Adrenal gland (tissue), 5 donors: ENCODE results near the gene APBB2.

Experiments used
- CTCF ChIP-seq, 6 experiments: fragments of 450-650 bp in 4 of 6; fragments of 200-600 bp in 2 of 6; sonication (generic) in 1 of 6; IDR thresholded peaks; 1 replicate in 5 of 6; 2 replicates in 1 of 6; pipeline versions ENCODE4 v1.5.1 to v1.8.0; 2016 to 2021; ENCODE audit warnings: antibody characterized with exemption in 6 of 6, mild to moderate bottlenecking in 2 of 6, moderate library complexity in 1 of 6
- POLR2A ChIP-seq, 2 donors: fragments of 450-650 bp; IDR thresholded peaks; one replicate each; pipeline ENCODE4 v1.6.1; 2017; ENCODE audit warnings: antibody characterized with exemption in 2 of 2, mild to moderate bottlenecking in 2 of 2, moderate library complexity in 1 of 2
- donor health status: DM: no; HTN: no; CAD: no.

GRCh38 chr4:41002309-41002708 is 212.0 kb downstream of the APBB2 start:
- TF ChIP-seq CTCF (IDR thresholded peaks at IDR 0.05) (no peak), POLR2A (IDR thresholded peaks at IDR 0.05) (no peak)
